Uterus (tissue), 2 donors: ENCODE data around the gene CACNB4.

Experiments
- POLR2A ChIP-seq, 2 donors: fragments of 450-650 bp; IDR thresholded peaks; one replicate each; pipeline ENCODE4 v1.6.1; 2016; ENCODE audit warnings: antibody characterized with exemption in 2 of 2, mild to moderate bottlenecking in 1 of 2, moderate library complexity in 1 of 2
- TF ChIP-seq, protein P1 (sequence below), 4 experiments: fragments of 200-600 bp in 2 of 4; fragments of 450-650 bp in 2 of 4; sonication (generic) in 2 of 4; IDR thresholded peaks; one replicate each; pipeline ENCODE4 v1.5.1; 2016 to 2019; ENCODE audit warnings: antibody characterized with exemption in 4 of 4, mild to moderate bottlenecking in 2 of 4, moderate library complexity in 1 of 4

DNA sequence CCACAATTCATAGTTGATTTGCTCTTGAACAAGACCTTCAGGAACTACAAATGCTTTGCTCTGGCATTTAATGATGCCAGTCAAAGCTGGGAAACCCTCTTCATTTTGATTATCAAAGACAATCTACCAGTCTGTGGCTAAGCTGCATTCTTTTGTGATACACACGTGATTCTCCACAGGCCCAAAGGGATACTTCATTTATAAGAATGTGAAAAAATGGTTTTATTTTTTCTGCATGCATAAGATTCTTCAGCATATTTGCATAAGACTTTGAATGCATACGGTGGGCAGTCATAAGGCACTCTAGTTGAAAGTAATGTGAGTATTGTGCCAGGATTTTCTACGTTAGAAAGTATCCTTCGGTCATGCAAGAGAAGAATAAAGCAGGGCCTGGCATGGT is 237.7 kb downstream of the CACNB4 start:
- no peak for TF ChIP-seq POLR2A (IDR thresholded peaks at IDR 0.05)
- TF ChIP-seq, protein P1, sequence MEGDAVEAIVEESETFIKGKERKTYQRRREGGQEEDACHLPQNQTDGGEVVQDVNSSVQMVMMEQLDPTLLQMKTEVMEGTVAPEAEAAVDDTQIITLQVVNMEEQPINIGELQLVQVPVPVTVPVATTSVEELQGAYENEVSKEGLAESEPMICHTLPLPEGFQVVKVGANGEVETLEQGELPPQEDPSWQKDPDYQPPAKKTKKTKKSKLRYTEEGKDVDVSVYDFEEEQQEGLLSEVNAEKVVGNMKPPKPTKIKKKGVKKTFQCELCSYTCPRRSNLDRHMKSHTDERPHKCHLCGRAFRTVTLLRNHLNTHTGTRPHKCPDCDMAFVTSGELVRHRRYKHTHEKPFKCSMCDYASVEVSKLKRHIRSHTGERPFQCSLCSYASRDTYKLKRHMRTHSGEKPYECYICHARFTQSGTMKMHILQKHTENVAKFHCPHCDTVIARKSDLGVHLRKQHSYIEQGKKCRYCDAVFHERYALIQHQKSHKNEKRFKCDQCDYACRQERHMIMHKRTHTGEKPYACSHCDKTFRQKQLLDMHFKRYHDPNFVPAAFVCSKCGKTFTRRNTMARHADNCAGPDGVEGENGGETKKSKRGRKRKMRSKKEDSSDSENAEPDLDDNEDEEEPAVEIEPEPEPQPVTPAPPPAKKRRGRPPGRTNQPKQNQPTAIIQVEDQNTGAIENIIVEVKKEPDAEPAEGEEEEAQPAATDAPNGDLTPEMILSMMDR (IDR thresholded peaks at IDR 0.05) = no peak
